ENCODE data around the gene PIM2.

Gene PIM2

GRCh38 chrX:48942895-48943294 lies 24.1 kb upstream of the PIM2 start:
- no peak for DNase-seq (ENCODE audit: low read depth)
- TF ChIP-seq, protein P1, sequence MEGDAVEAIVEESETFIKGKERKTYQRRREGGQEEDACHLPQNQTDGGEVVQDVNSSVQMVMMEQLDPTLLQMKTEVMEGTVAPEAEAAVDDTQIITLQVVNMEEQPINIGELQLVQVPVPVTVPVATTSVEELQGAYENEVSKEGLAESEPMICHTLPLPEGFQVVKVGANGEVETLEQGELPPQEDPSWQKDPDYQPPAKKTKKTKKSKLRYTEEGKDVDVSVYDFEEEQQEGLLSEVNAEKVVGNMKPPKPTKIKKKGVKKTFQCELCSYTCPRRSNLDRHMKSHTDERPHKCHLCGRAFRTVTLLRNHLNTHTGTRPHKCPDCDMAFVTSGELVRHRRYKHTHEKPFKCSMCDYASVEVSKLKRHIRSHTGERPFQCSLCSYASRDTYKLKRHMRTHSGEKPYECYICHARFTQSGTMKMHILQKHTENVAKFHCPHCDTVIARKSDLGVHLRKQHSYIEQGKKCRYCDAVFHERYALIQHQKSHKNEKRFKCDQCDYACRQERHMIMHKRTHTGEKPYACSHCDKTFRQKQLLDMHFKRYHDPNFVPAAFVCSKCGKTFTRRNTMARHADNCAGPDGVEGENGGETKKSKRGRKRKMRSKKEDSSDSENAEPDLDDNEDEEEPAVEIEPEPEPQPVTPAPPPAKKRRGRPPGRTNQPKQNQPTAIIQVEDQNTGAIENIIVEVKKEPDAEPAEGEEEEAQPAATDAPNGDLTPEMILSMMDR (IDR thresholded peaks at IDR 0.05; ENCODE audit: low read depth, low read length, missing control alignments) = no peak
- no peak overlapping the region for H3K4me3 ChIP-seq (ENCODE audit: low read depth, low read length)
- in situ Hi-C loops (cut with HindIII; ENCODE audit: low sequenced_read_pairs) = no loop called here

DNA sequence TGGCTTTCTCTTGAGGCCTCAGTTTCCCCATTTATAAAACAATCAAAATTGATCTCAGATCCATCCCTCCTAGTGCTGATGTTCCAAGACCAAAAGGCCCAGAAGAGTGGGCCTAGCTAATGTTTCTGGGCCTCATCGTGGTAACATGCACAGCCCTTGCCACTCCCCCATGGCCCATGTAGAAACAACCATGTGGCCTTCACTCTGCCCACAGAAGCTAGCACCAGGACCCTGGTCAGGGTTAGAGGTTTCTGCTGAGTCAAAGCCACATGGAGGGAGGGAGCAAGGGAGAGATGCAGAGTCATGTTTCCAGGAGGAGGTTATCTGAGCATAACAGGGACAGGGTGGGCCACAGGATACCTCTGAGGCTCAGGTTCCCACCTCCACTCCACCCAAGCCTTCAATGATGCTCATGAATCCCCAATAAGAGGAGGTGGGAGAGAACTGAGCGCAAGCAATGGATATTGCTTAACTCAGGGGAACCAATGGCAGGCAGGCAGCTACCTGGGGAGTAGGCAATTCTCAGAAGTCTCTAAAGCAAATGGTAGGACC lies 21.7 kb upstream of the PIM2 start:
- no peak for DNase-seq (ENCODE audit: low read depth)
- TF ChIP-seq, protein P1 (IDR thresholded peaks at IDR 0.05; ENCODE audit: low read depth, low read length, missing control alignments) = no peak
- H3K4me3 ChIP-seq (ENCODE audit: low read depth, low read length) = no peak overlapping the region
- in situ Hi-C loops (cut with HindIII; ENCODE audit: low sequenced_read_pairs) = no loop called here

DNA sequence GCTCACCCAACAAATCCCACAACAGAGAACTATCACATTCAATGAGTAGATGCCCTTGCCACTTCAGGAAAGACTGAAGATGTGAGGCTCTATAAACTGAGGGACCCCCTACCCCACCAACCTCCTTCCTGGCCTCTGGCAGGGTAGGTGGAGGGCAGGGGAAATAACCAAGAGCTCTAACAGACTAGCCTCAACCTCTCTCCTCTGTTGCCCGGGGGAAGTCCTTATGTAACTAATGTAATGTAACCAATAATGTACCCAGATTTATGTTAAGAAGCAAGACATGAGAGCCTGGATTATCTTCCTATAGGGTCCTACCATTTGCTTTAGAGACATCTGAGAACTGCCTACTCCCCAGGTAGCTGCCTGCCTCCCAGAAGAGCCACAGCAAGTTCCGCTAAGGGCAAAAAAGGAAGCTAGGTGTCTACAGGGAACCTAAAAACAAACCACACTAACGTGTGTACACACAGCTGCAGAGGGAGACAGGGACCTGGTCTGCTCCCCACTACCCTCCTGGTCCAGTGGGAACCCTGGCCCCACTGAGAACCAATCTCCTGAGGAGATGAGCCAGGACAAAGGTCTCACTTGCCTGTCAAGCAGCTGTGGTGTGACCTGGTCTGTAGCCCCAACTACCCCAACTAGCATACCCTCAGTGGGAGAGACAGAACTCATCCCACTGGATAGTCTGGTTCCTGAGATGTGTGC lies 20.9 kb upstream of the PIM2 start:
- no peak for DNase-seq (ENCODE audit: low read depth)
- TF ChIP-seq, protein P1 (IDR thresholded peaks at IDR 0.05; ENCODE audit: low read depth, low read length, missing control alignments) = no peak
- in situ Hi-C loops (cut with HindIII; ENCODE audit: low sequenced_read_pairs) = no loop called here
- H3K4me3 ChIP-seq (ENCODE audit: low read depth, low read length) = no peak overlapping the region

DNA sequence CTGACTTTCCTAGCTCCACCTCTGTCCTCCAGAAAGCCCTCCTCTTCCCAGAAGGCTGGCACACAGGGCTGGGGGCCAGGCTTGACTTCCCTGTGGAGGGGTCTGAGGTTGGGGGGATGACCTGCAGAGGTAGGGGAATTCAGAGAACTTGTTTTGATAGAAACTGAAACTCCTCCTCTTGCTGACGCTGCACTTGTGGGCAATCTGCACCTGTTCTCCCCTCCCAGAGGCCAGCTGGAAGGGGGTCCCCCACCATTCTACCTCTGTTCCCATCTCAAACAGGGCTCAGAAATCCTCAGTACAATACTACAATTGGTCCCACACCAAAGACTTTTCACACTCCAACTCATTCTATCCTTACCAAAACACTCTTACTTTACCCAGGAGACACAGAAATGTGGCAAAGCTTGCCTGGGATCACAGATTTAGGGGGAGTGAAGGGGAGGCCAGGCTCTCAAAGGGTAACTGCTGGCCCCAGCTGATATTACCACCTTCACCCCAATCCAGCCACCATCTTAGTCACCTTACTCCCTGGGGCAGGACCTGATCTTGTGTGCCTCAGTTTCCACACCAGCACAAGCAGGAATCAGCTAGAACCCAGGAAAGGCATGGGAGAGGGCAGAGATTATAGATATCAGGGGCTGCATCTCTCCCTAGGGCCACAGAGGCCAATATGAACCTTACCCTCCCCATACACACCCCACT lies 20.0 kb upstream of the PIM2 start:
- H3K4me3 ChIP-seq (ENCODE audit: low read depth, low read length) = no peak overlapping the region
- DNase-seq (ENCODE audit: low read depth) = no peak

DNA sequence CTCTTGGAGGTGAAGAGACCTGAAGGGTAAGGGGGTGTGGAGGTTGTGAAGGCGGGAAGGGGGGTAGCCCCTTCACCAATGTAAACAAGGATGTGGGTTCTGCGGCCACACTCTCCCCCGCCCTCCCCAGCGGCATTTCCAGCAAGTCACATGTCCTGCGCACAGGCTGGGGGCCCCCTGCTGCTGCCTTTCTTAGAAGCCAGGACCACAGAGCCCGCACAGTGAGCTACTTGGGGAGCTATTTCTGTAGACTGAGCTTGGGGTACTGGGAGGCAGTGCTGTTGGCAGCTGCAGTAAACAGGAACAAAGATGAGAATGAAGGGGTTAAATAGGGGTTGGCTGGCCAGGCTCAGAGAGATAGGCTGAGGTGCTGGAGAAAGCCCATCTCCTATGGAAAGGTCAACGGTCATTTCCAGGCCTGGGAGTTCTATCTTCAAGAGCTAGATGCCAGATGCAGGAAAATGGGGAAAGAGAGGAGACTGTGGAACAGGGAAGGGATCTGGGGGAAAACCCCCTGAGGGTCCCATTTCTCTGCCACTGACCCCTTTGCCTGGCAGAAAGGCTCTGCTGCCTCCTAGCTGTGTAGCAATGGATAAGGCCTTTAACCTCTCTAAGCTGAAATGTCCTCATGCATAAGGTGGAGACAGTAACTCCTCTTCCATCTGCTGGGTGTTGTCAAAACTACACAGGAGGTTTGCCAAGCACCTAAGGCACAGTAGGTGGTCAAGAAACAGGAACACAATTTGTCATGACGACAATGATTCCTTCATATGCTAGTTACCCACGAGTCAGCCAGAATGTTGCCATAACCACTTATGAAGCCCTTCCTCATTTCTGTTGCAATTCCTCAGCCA lies 18.5 kb upstream of the PIM2 start:
- TF ChIP-seq, protein P1 (IDR thresholded peaks at IDR 0.05; ENCODE audit: low read depth, low read length, missing control alignments) = peak; percentile 36
- in situ Hi-C loops (cut with HindIII; ENCODE audit: low sequenced_read_pairs) = no loop called here
- peak; percentile 65 for DNase-seq (ENCODE audit: low read depth)
- no peak overlapping the region for H3K4me3 ChIP-seq (ENCODE audit: low read depth, low read length)

More for the DNA sequence above, 20.0 kb upstream of the PIM2 start:
- TF ChIP-seq, protein P1 (IDR thresholded peaks at IDR 0.05; ENCODE audit: low read depth, low read length, missing control alignments) = no peak
- in situ Hi-C loops (cut with HindIII; ENCODE audit: low sequenced_read_pairs) = no loop called here

- no peak overlapping the region for H3K4me3 ChIP-seq (ENCODE audit: low read depth, low read length)
- TF ChIP-seq, protein P1 (IDR thresholded peaks at IDR 0.05; ENCODE audit: low read depth, low read length, missing control alignments) = no peak
- in situ Hi-C loops (cut with HindIII; ENCODE audit: low sequenced_read_pairs) = no loop called here
- DNase-seq (ENCODE audit: low read depth) = no peak
Observed at GRCh38 chrX:48936429-48937053, 17.7 kb upstream of the PIM2 start.
